T follicular helper cell (primary cell): ENCODE measurements around the gene KLF9.
"Not testable (repeated sequence)": the region's sequence is repeated elsewhere in the genome, so short reads cannot be mapped to it uniquely, and the experiment has no call there.

Experiments
- DNase-seq: peaks from one replicate; pipeline ENCODE4 v3.0.0-alpha.2; 2020; ENCODE audit warnings: low read depth

The KLF9 gene

GRCh38 chr9:70405808-70406433 is 8.5 kb downstream of the KLF9 start:
- DNase-seq = no peak

DNA sequence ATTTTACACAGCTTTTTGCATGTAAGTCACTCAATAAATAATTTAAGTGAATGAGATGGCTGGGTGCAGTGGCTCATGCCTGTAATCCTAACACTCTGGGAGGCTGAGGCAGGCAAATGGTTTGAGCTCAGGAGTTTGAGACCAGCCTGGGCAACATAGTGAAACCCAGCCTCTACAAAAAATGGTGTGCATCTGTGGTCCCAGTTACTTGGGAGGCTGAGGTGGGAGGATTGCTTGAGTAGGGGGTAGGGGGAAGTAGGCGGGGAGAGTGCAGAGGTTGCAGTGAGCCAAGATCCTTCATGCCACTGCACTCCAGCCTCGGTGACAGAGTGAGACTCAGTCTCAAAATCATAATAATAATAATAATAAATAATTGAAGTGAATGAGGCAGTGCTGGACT is 10.2 kb downstream of the KLF9 start:
- no peak for DNase-seq

DNA sequence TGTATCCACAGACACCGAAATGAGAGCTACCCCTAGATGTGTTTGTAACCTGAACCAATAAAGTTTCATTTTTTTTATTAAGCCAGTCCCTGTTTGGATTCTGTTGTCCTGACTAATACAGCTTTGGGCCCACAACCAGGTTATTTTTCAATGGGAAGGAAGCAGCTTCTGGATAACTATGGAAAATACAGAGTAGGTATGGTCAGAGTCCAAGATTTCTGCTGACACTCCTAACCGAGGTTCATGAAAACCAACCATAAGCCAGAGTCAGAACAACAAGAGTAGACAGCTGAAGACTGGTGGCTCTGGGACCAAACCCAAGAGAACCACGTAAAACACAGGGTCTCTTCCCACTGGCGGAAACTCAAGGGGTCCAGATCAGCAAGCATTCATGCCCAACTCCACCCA is 10.8 kb downstream of the KLF9 start:
- no peak for DNase-seq

GRCh38 chr9:70403166-70403565 is 11.3 kb downstream of the KLF9 start:
- DNase-seq = no peak

- no peak for DNase-seq
Observed at GRCh38 chr9:70402213-70402612, 12.2 kb downstream of the KLF9 start.

- DNase-seq = not testable (repeated sequence)
Observed at GRCh38 chr9:70401241-70401640, 13.2 kb downstream of the KLF9 start.

DNA sequence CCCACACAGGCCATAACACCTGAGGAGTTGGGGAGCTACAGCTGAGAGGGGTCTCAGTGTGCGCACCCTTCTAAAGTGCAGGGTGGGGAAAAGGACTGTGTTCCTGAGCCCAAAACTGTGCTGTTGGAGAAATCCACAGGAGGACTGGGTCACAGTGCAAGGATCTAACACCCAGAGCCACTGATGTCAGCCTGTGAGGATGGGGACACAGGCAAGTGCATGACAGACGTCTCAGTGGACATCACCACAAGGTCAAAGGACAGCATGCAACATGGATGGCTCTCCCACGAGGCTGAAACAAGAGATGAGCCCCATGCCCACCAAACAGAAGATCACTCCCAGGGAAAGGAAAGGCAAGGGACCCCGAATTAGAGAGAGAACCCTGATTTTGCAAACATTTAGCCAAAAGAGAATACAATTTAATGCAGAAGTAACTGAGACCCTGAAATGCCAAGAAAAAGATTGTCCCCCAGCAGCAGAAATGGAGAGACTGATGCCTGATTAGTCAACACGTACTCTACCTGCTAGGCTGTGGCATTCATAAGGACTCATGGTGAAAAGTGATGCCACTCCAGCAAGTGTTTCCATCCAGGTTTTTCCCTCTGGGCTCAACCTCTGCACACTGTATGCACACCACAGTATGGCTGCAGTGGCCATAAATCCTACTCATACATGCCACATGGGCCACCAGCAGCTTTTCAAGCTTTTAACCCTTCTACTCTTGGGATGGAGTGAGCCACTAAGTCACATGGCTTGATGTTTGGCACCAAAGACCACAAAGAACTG is 14.2 kb downstream of the KLF9 start:
- DNase-seq = no peak

DNA sequence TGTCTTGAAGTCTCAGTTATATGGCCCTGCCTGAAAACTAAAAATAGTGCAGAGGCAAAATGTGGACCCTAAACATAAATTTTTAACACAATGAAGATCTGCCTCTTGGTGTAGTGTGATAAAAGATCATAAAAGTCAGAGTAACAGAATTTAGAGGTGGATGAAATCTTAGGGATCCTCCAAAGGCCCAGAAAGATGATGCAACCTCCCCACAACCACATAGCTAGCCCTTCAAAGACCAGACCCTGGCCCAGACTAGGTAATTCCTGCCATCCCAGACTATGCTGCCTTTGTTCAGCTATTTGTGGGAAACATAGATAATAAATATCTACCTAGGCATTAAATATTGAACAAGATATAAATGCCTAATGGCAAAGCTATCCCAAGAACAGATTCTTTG is 15.3 kb downstream of the KLF9 start:
- DNase-seq = no peak

DNA sequence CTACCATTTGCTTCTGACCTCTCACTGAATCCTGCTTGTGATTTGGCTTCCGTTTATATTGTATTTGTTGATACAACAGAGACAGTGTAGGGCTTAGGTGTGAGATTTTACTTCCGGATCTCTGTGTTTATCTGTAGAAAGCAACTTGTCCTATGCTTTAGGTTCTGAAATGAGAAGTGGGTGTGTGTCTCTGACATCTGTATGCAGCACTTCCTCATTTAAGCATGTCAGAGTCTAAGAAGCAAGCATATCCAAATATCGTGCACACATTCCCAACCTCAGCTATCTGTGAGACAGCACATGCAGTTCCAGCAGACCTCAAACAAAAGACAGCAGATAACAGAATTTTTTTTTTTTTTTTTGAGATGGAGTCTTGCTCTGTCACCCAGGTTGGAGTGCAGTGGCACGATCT is 16.3 kb downstream of the KLF9 start:
- no peak for DNase-seq

GRCh38 chr9:70395652-70396051 is 18.8 kb downstream of the KLF9 start:
- no peak for DNase-seq

- no peak for DNase-seq
Observed at GRCh38 chr9:70392850-70393249, 21.6 kb downstream of the KLF9 start.

DNA sequence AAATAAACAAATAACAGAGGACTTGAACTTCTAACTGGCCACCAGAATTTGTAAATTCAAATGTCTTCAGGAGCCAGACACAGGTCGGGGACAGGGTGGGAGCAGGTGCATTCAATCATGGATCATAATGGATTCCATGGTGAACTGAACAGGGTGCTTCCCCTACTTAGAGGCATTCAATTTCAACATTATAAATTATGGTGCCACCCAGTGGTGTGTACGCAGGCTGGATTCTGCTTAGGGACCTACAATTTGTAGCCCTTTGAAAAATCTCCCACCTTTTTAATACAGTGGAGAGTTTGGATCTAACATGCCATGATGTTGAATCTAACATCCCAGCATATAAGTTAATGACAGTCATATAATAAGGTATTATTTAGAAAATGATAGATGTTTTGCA is 22.3 kb downstream of the KLF9 start:
- DNase-seq = no peak

- no peak for DNase-seq
Observed at GRCh38 chr9:70390933-70391341, 23.5 kb downstream of the KLF9 start.

DNA sequence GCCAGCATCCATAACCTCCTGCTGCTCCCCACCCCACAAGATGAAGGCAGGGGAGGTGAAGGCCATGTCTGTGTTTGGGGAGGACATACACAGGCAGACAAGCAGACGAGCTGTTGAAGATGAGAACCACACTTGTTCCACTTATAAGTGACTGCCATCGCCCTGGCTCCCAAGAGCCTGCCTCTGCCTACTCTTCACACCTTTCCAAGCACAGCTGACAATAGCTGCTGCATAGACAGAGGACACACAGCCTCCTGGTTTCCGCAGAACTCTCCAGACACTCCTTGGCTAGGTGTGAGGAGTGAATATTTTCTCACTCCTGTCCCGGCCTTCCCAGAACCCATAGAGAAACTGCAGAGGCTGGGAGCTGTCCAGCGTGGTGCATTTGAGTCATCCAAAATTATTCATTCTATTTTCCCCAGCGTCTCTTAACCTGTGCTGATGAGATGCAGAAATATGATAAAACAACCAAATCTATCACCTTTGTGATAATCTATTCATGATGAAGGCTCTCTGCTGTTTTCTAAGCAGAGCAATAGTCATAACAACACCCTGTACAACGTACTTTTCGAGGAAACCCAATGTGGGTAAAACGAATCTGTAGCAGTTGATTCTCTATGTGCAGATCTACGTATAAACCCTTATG is 24.7 kb downstream of the KLF9 start:
- DNase-seq = no peak

DNA sequence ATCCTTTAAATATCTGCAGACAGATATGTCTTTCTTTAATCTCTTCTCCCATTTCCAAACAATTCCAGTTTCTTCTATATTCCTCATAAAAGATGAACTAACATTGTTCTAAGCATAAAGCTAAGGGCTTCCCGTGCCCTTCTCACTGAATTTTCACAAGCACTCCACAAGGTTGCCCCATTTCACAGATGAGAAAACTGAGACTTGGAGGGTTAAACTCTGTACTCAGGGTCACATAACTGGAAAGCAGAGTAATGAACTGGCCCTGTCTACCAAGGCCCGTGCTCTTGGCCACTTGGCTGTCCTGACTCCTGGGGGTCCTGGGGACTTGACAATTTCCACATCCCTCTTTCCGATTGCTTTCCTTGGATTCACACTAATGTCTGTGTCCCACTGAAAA is 25.3 kb downstream of the KLF9 start:
- no peak for DNase-seq

GRCh38 chr9:70387663-70388062 is 26.8 kb downstream of the KLF9 start:
- DNase-seq = no peak

DNA sequence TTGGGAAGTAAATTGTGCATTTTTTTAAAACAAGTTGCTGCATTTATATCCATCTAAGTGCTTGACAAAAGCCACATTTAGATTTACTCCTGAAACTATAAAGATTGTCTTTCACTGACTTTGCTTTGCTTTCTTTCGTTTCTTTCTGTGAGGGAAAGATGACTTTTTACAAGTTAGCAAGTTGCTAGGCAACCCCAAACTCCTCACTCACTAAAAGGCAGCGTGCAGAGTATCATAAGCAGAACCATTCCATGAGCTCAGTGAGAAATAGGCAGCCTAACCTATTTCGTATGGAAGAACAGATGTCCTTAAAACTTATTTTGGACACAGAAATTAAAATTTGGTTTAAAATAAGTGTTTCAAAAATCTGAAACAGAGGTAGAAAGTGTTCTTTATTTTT is 29.0 kb downstream of the KLF9 start:
- no peak for DNase-seq

GRCh38 chr9:70382709-70383605 is 31.5 kb downstream of the KLF9 start:
- DNase-seq = no peak

- DNase-seq = no peak
Observed at GRCh38 chr9:70382046-70382708, 32.3 kb downstream of the KLF9 start.

GRCh38 chr9:70374962-70375618 is 39.4 kb downstream of the KLF9 start:
- no peak for DNase-seq

GRCh38 chr9:70367305-70367930 is 47.0 kb downstream of the KLF9 start:
- no peak for DNase-seq
